B cell (primary cell): ENCODE results near the gene MPST.

ENCODE experiments used
- CTCF ChIP-seq: fragments of 200-600 bp; IDR thresholded peaks from one replicate; pipeline ENCODE4 v1.8.0; 2022; ENCODE audit warnings: antibody characterized with exemption, mild to moderate bottlenecking
- EZH2 ChIP-seq: IDR thresholded peaks from 2 replicates; pipeline ENCODE4 v1.6.1; 2012; ENCODE audit warnings: borderline replicate concordance, low read depth, mild to moderate bottlenecking, moderate library complexity, low read length; ENCODE audit not compliant: insufficient read depth, poor library complexity, severe bottlenecking

- TF ChIP-seq CTCF: no peak
- no peak for TF ChIP-seq EZH2
Measured at GRCh38 chr22:37065961-37066360, 46.4 kb downstream of the MPST start.
